ENCODE data around the gene DCD. TPM values are rescaled to one million over a fixed set of nuclear protein-coding genes. Genes with fewer than 3 reads are reported as not detected.
"Not testable (repeated sequence)": the region's sequence is repeated elsewhere in the genome, so short reads cannot be mapped to it uniquely, and the experiment has no call there.

Gene DCD
- total RNA-seq, 1 donor from 2014 or later, result not detected

DNA sequence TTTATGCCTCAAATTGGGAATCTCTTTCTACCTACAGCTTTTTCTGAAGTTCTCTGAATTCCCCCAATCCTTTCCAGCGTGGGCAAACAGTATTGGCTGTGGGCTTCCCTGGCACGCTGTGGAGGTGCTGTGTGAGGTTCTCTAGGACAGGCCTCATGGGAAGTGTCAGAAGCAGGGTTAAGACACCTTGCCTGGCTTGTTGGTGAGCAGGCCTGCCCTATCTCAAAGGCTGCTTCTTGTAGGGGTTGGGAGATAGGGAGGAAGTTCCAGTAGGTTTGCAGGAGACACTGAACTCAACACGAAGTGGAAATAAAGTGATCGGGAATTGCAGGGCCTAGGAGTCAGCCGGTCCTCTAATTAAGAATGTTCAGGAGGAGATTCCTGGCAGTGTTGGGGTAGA, 30.0 kb upstream of the DCD start:
- intact Hi-C loops (cut with DNase I), result no loop called here
- DNase-seq (no peak), ATAC-seq (no peak)
- Histone ChIP-seq H3K4me1 (no peaks in the 10 kb centered on the region), H3K27ac (no peak overlapping the region), H3K36me3 (no peaks in the 10 kb centered on the region), H3K27me3 (ENCODE audit: low read depth) (peaks cover 10% of the 10 kb centered on the region), H3K9me3 (no peaks in the 10 kb centered on the region), H3K4me3 (no peak overlapping the region)
- TF ChIP-seq, protein P1, sequence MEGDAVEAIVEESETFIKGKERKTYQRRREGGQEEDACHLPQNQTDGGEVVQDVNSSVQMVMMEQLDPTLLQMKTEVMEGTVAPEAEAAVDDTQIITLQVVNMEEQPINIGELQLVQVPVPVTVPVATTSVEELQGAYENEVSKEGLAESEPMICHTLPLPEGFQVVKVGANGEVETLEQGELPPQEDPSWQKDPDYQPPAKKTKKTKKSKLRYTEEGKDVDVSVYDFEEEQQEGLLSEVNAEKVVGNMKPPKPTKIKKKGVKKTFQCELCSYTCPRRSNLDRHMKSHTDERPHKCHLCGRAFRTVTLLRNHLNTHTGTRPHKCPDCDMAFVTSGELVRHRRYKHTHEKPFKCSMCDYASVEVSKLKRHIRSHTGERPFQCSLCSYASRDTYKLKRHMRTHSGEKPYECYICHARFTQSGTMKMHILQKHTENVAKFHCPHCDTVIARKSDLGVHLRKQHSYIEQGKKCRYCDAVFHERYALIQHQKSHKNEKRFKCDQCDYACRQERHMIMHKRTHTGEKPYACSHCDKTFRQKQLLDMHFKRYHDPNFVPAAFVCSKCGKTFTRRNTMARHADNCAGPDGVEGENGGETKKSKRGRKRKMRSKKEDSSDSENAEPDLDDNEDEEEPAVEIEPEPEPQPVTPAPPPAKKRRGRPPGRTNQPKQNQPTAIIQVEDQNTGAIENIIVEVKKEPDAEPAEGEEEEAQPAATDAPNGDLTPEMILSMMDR (IDR thresholded peaks at IDR 0.05), result no peak

DNA sequence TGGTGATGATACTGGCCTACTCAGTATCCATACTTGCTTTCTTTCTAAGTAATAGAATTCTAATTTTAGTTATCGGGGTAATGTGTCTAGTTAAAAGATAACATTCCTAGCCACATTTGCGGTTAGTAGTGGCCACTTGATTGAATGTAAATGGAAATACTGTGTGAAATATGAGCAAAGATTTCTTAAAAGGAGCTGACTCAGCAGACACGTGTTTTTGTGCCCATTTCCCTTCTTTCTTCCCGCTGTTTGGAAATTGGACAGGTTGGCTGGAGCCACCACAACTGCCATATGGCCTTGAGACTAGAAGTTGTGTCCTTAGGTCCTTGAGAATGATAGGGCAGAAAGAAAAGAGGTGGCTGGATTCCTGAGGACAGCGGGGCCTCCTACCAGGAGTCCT, 19.8 kb upstream of the DCD start:
- Histone ChIP-seq H3K9me3 (no peaks in the 10 kb centered on the region), H3K36me3 (no peaks in the 10 kb centered on the region), H3K27me3 (ENCODE audit: low read depth) (no peaks in the 10 kb centered on the region), H3K4me1 (no peaks in the 10 kb centered on the region), H3K27ac (no peak overlapping the region), H3K4me3 (no peak overlapping the region)
- no peak for DNase-seq
- intact Hi-C loops (cut with DNase I), result no loop called here
- TF ChIP-seq, protein P1 (IDR thresholded peaks at IDR 0.05), result no peak
- no peak for ATAC-seq

DNA sequence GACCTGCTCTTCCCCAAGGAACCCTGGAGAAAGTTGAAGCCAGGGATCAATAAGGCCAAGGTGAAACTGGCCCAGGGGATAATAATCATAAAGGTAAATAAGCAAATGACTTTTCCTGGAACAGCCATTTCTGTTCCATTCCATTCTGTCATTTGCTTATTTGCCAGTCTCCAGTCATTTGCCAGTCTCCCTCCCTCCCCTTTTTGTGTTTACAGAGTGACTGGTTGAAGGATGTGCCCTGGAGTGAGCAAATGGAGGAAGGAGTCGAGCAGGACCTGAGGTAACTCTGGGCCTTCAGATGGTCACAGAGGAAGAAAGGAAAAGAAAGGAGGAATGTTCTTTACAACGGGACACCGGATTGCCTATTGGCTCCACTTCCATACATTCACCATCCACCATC, 17.8 kb upstream of the DCD start:
- Histone ChIP-seq H3K27me3 (ENCODE audit: low read depth) (no peaks in the 10 kb centered on the region), H3K4me3 (no peak overlapping the region), H3K9me3 (no peaks in the 10 kb centered on the region), H3K4me1 (no peaks in the 10 kb centered on the region), H3K36me3 (no peaks in the 10 kb centered on the region), H3K27ac (no peak overlapping the region)
- DNase-seq (no peak), ATAC-seq (no peak)
- intact Hi-C loops (cut with DNase I), result no loop called here
- TF ChIP-seq, protein P1 (IDR thresholded peaks at IDR 0.05), result no peak

DNA sequence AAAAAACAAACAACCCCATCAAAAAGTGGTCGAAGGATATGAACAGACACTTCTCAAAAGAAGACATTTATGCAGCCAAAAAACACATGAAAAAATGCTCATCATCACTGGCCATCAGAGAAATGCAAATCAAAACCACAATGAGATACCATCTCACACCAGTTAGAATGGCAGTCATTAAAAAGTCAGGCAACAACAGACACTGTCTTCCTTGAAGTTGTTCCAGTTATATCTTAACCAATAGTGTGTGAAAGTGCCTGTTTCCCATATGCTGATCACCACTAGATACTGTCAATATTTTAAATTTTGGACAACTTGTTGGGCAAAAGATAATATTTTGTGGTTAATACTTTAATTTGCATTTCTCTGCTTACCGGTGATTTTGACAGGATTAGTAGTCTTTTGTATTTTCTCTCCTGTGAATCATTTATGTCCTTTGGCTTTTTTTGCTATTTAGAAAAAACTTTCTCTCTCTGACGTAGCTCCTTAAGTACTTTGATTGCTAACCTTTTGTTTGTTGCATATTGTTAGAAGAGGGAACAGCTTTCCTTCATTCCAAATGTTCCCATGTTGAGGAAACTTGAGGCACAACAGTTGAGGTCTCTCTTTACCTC, 17.0 kb upstream of the DCD start:
- not testable (repeated sequence) for ATAC-seq

DNA sequence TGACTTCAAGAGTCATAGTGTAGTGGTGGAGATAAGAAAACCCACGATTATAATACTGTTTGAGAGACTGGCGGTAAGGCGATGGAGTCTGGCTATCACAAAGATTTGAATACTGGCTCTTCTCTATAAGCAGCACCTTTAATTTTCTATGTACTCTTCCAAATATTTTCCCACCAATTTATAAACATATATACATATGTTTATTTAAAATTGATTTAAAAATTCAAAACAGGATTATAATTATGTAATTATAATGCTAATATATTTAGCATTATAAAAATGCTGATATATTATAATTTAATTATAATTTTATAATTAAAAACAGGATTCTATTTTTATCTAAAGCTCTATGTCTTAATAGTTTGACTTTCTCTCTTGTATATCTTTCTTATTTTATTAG, 15.4 kb upstream of the DCD start:
- Histone ChIP-seq H3K27ac (no peak overlapping the region), H3K36me3 (no peaks in the 10 kb centered on the region), H3K4me1 (no peaks in the 10 kb centered on the region), H3K4me3 (no peak overlapping the region), H3K27me3 (ENCODE audit: low read depth) (no peaks in the 10 kb centered on the region), H3K9me3 (no peaks in the 10 kb centered on the region)
- ATAC-seq (no peak), DNase-seq (no peak)
- intact Hi-C loops (cut with DNase I), result no loop called here
- TF ChIP-seq, protein P1 (IDR thresholded peaks at IDR 0.05), result no peak

More for the DNA sequence above, 17.0 kb upstream of the DCD start:
- H3K36me3 ChIP-seq; intact Hi-C loops (cut with DNase I); DNase-seq; H3K27ac ChIP-seq; H3K4me3 ChIP-seq; H3K9me3 ChIP-seq; H3K27me3 ChIP-seq (ENCODE audit: low read depth); H3K4me1 ChIP-seq: not testable (repeated sequence)

DNA sequence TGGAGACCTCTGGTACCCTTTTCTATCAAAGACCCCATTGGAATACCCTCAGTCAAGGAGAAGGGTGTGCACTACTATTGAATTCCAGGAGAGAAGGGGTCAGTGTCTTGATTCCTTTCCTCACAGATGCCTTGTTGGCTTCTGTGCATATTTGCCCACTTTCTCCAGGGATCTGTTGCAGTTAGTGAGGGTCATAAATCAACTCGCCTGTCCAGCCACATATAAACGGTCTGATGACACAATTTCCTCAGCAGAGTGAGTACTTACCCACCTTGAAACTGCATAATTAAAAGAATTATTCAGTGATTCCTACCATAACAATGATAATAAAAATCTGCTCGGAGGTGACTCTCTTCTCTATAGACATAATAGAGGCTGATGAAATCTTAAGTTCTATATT, 13.9 kb upstream of the DCD start:
- Histone ChIP-seq H3K9me3 (no peaks in the 10 kb centered on the region), H3K36me3 (no peaks in the 10 kb centered on the region), H3K27ac (no peak overlapping the region), H3K4me1 (no peaks in the 10 kb centered on the region), H3K4me3 (no peak overlapping the region), H3K27me3 (ENCODE audit: low read depth) (no peaks in the 10 kb centered on the region)
- no peak for DNase-seq
- intact Hi-C loops (cut with DNase I), result no loop called here
- ATAC-seq, result no peak
- TF ChIP-seq, protein P1 (IDR thresholded peaks at IDR 0.05), result no peak

Data from lower lobe of right lung (tissue), 2 donors.